HepG2 (cell line): ENCODE measurements around the gene PARN. TPM values are rescaled to one million over a fixed set of nuclear protein-coding genes. Genes with fewer than 3 reads are reported as not detected.

Source experiments
- ARNT ChIP-seq: fragments of 450-650 bp; IDR thresholded peaks from 2 replicates; pipeline ENCODE4 v1.6.1; 2017
- BCLAF1 ChIP-seq: fragments of 450-650 bp; IDR thresholded peaks from 2 replicates; pipeline ENCODE4 v1.6.1; 2017; ENCODE audit warnings: mild to moderate bottlenecking
- BHLHE40 ChIP-seq: IDR thresholded peaks from 2 replicates; pipeline ENCODE4 v1.6.1; 2011; ENCODE audit warnings: low read length, improper control_type of control experiment
- CCAR2 ChIP-seq: fragments of 200-400 bp; formaldehyde crosslinking; optimal IDR thresholded peaks from 2 replicates; pipeline ENCODE3; 2018; ENCODE audit warnings: low read depth, mild to moderate bottlenecking, low read length, moderate library complexity
- DDIT3 ChIP-seq: sonication (generic); formaldehyde crosslinking; IDR thresholded peaks from 2 replicates; pipeline ENCODE4 v1.4.0; 2020; ENCODE audit warnings: mild to moderate bottlenecking, missing genetic modification reagents
- GATAD2A ChIP-seq: IDR thresholded peaks from 2 replicates; pipeline ENCODE4 v1.6.1; 2016
- HIC2 ChIP-seq: sonication (generic); formaldehyde crosslinking; IDR thresholded peaks from 2 replicates; pipeline ENCODE4 v1.9.0; 2022; ENCODE audit warnings: low read depth, missing genetic modification reagents
- KDM5B ChIP-seq: sonication (generic); formaldehyde crosslinking; IDR thresholded peaks from 2 replicates; pipeline ENCODE4 v1.4.0; 2020; ENCODE audit warnings: missing genetic modification reagents, mild to moderate bottlenecking, borderline replicate concordance
- MIER3 ChIP-seq: IDR thresholded peaks from 2 replicates; pipeline ENCODE4 v1.6.1; 2016; ENCODE audit warnings: missing compliant biosample characterization, borderline replicate concordance
- MIXL1 ChIP-seq: IDR thresholded peaks from 2 replicates; pipeline ENCODE4 v1.6.1; 2016
- MYNN ChIP-seq: sonication (generic); formaldehyde crosslinking; IDR thresholded peaks from 2 replicates; pipeline ENCODE4 v1.4.0; 2020; ENCODE audit warnings: mild to moderate bottlenecking, low read depth, missing genetic modification reagents
- TAF1 ChIP-seq: sonication (generic); formaldehyde crosslinking; IDR thresholded peaks from 2 replicates; pipeline ENCODE4 v1.4.0; 2020; ENCODE audit warnings: missing genetic modification reagents
- TCF12 ChIP-seq, 2 experiments: fragments of 450-650 bp in 1 of 2; sonication (generic) in 1 of 2; formaldehyde crosslinking in 1 of 2; IDR thresholded peaks; 2 replicates each; pipeline versions ENCODE4 v1.6.1 to v1.8.0; 2017 to 2022; ENCODE audit warnings: antibody characterized with exemption in 1 of 2, mild to moderate bottlenecking in 1 of 2, missing genetic modification reagents in 1 of 2, moderate library complexity in 1 of 2
- TFE3 ChIP-seq: IDR thresholded peaks from 2 replicates; pipeline ENCODE4 v1.6.1; 2016
- THAP8 ChIP-seq: sonication (generic); formaldehyde crosslinking; IDR thresholded peaks from 2 replicates; pipeline ENCODE4 v1.5.1; 2020; ENCODE audit warnings: missing genetic modification reagents, mild to moderate bottlenecking, borderline replicate concordance
- ZMAT5 ChIP-seq: sonication (generic); formaldehyde crosslinking; IDR thresholded peaks from 2 replicates; pipeline ENCODE4 v1.5.0; 2020; ENCODE audit warnings: mild to moderate bottlenecking, low read depth, missing genetic modification reagents, borderline replicate concordance
- ZNF331 ChIP-seq: sonication (generic); formaldehyde crosslinking; IDR thresholded peaks from 2 replicates; pipeline ENCODE4 v1.4.0; 2020; ENCODE audit warnings: missing genetic modification reagents
- ZNF446 ChIP-seq: sonication (generic); formaldehyde crosslinking; IDR thresholded peaks from 2 replicates; pipeline ENCODE4 v1.5.0; 2020; ENCODE audit warnings: mild to moderate bottlenecking, missing genetic modification reagents
- ZNF605 ChIP-seq: sonication (generic); formaldehyde crosslinking; IDR thresholded peaks from 2 replicates; pipeline ENCODE4 v1.8.0; 2022; ENCODE audit warnings: mild to moderate bottlenecking, missing genetic modification reagents
- ZNF616 ChIP-seq: sonication (generic); formaldehyde crosslinking; IDR thresholded peaks from 2 replicates; pipeline ENCODE4 v1.5.0; 2020; ENCODE audit warnings: low read depth, mild to moderate bottlenecking, missing genetic modification reagents
- ZNF678 ChIP-seq: sonication (generic); formaldehyde crosslinking; IDR thresholded peaks from 2 replicates; pipeline ENCODE4 v1.4.0; 2020; ENCODE audit warnings: mild to moderate bottlenecking, missing genetic modification reagents
- ZNF839 ChIP-seq: sonication (generic); formaldehyde crosslinking; IDR thresholded peaks from 2 replicates; pipeline ENCODE4 v1.4.0; 2020; ENCODE audit warnings: missing genetic modification reagents, mild to moderate bottlenecking, borderline replicate concordance
- ZSCAN29 ChIP-seq: sonication (generic); formaldehyde crosslinking; conservative IDR thresholded peaks from 2 replicates; pipeline ENCODE4 v1.4.0; 2020; ENCODE audit warnings: mild to moderate bottlenecking, missing genetic modification reagents
- polyA plus RNA-seq, 8 experiments: library from polyadenylated mRNA; depleted of rRNA in 3 of 8; stranded (reverse) in 7 of 8; unstranded in 1 of 8; fragments of >200 nt; fragmentation: Illumina TruSeq in 4 of 8; extraction: Trizol in 4 of 8; gene quantifications; 2 replicates each; pipeline versions ENCODE4 v1.2.1 to v1.2.3, GENCODE V29; 2011 to 2016; ENCODE audit warnings: low read depth in 4 of 8, missing spikeins in 1 of 8, mixed read lengths in 1 of 8; ENCODE audit not compliant: insufficient read depth in 1 of 8
- total RNA-seq, 5 experiments: library from RNA; depleted of rRNA; stranded (reverse); fragments of >200 nt; fragmentation: Illumina TruSeq; extraction: Trizol; gene quantifications; 2 replicates each; pipeline ENCODE4 v1.2.3, GENCODE V29; 2016; ENCODE audit warnings: low read depth in 1 of 5

PARN gene
- total and polyA plus RNA-seq, 2 of the 13 experiments (the other 11 are each of a cell fraction or from before 2014, with no cell fraction given): 13.3 to 47.6 TPM

- TF ChIP-seq ZNF605 (0 out of 2 replicates have a peak, but pooled peaks have one; percentile 21), ZNF678 (no peak), HIC2 (CRISPR knock-in tag) (no peak), BCLAF1 (no peak), MYNN (CRISPR knock-in tag) (peak; percentile 92), ZNF446 (CRISPR knock-in tag) (no peak), ZMAT5 (no peak), ARNT (no peak), THAP8 (CRISPR knock-in tag) (no peak), TAF1 (CRISPR knock-in tag) (no peak), CCAR2 (no peak), ZNF616 (CRISPR knock-in tag) (no peak), TFE3 (CRISPR knock-in tag) (peak; percentile 83), KDM5B (CRISPR knock-in tag) (no peak), ZNF839 (CRISPR knock-in tag) (no peak), MIXL1 (peak; percentile 97), ZSCAN29 (peak; percentile 98), GATAD2A (peak; percentile 87), DDIT3 (CRISPR knock-in tag) (0 out of 2 replicates have a peak, but pooled peaks have one; percentile 61), BHLHE40 (0 out of 2 replicates have a peak, but pooled peaks have one; percentile 36), ZNF331 (CRISPR knock-in tag) (peak; percentile 63; the same call in 1 of the 2 replicates), TCF12 (IDR thresholded peaks at IDR 0.05) (no peak), TCF12 (CRISPR knock-in tag; IDR thresholded peaks at IDR 0.05) (no peak), MIER3 (peak; percentile 91)
These were observed 100.9 kb downstream of the PARN start (continued) for GRCh38 chr16:14529010-14529669.
